Esophagus (tissue), 2 donors: ENCODE measurements around the gene TMEM135. TPM values are rescaled to one million over a fixed set of nuclear protein-coding genes. Genes with fewer than 3 reads are reported as not detected.
"Not testable (repeated sequence)": the region's sequence is repeated elsewhere in the genome, so short reads cannot be mapped to it uniquely, and the experiment has no call there.

ENCODE experiments used
- H3K27ac ChIP-seq, 2 donors: one replicate each; pipeline ENCODE4 v1.5.1; 2013; ENCODE audit warnings: low read depth in 2 of 2, mild to moderate bottlenecking in 2 of 2, inconsistent platforms in 1 of 2, low read length in 1 of 2, moderate library complexity in 1 of 2
- H3K27me3 ChIP-seq, 2 donors: one replicate each; pipeline ENCODE4 v1.6.1; 2013; ENCODE audit warnings: low read length in 2 of 2, control low read depth in 1 of 2, mild to moderate bottlenecking in 1 of 2; ENCODE audit not compliant: insufficient read depth in 2 of 2, control insufficient read depth in 1 of 2
- H3K36me3 ChIP-seq, 2 donors: one replicate each; pipeline ENCODE4 v1.6.1; 2013; ENCODE audit warnings: low read length in 1 of 2; ENCODE audit not compliant: control insufficient read depth in 2 of 2, insufficient read depth in 2 of 2
- H3K4me1 ChIP-seq, 2 donors: one replicate each; pipeline ENCODE4 v1.6.1; 2013; ENCODE audit warnings: low read length in 1 of 2; ENCODE audit not compliant: control insufficient read depth in 2 of 2, insufficient read depth in 2 of 2
- H3K4me3 ChIP-seq, 2 donors: one replicate each; pipeline ENCODE4 v1.5.1; 2013; ENCODE audit warnings: low read length in 2 of 2, mild to moderate bottlenecking in 2 of 2, low read depth in 1 of 2, moderate library complexity in 1 of 2
- H3K9me3 ChIP-seq, 2 donors: one replicate each; pipeline ENCODE4 v1.6.1; 2013; ENCODE audit warnings: mild to moderate bottlenecking in 2 of 2, low read depth in 1 of 2, low read length in 1 of 2, moderate library complexity in 1 of 2; ENCODE audit not compliant: control insufficient read depth in 2 of 2, insufficient read depth in 1 of 2
- WGBS, 2 donors: extraction: QIAGEN DNeasy Blood & Tissue Kit; methylation state at CpG; one replicate each; pipeline ENCODE4 v1.1.7; 2013; 5-methylcytosine and 5-hydroxymethylcytosine counted together
- polyA plus RNA-seq, 2 donors: library from polyadenylated mRNA; stranded (reverse); fragments of 200-250 nt; gene quantifications; one replicate each; pipeline ENCODE4 v1.2.3, GENCODE V29; 2013
- donor health status: healthy with polysubstance abuse.
- donor health status: Bipolar disorder and iron deficiency.

The TMEM135 gene
- polyA plus RNA-seq, 2 donors = 2.2 to 2.6 TPM

DNA sequence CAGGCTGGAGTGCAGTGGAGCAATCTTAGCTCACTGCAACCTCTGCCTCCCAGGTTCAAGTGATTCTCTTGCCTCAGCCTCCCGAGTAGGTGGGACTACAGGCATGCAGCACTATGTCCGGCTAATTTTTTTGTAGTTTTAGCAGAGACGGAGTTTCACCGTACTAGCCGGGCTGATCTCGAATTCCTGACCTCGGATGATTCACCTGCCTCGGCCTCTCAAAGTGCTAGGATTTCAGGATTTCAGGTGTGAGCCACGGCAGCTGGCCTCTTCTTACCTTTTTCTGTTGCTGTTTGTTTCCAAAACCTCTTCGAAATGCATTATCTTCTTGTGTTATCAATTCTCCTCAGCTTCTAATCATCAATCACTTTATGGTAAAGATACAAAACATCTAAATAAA is 22.1 kb upstream of the TMEM135 start:
- WGBS, 2 donors = 93 to 95% methylated on average over 10 of the region's 10 CpGs
- no peak overlapping the region for H3K4me3 ChIP-seq
- no peaks in the 10 kb centered on the region for H3K36me3 ChIP-seq
- no peak overlapping the region for H3K27ac ChIP-seq
- H3K4me1 ChIP-seq = peaks cover 0 to 2% of the 10 kb centered on the region in 2 donors
- no peaks in the 10 kb centered on the region for H3K27me3 ChIP-seq
- no peaks in the 10 kb centered on the region for H3K9me3 ChIP-seq

DNA sequence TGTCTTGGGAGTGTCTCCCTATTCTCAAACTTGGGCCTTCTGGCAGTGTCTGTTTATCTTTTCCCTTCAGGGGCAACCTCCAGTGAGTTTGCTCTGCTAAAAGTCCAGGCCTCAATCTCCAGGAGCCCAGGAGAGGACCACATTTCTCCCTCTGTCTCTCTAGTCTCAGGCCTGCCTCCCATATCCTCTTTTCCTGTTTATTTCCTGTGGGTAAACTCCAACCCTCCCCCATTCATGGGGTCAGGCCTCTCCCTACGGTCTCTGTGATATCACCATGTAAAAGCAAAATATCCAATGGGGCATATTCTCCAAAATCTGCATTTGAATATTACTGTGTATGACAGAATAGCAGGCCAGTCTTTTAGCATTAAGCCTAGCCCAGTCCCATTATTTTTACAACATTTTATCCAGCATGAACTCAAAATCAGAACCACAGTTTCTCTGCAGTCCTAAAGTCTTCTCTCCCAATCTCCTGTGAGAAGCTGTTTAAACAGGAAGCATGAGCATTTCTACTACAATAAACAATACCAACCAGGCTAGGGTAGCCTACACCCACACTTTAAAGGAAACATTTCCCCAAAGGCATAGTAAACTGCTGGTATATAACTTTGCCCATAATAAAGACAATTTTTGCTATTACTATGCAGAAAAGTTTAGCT is 18.0 kb upstream of the TMEM135 start:
- no peaks in the 10 kb centered on the region for H3K4me1 ChIP-seq
- H3K27me3 ChIP-seq = no peaks in the 10 kb centered on the region
- 62 to 65% methylated on average over 1 of the region's 1 CpG for WGBS, 2 donors
- no peak overlapping the region for H3K27ac ChIP-seq
- no peaks in the 10 kb centered on the region for H3K36me3 ChIP-seq
- H3K9me3 ChIP-seq = no peaks in the 10 kb centered on the region
- no peak overlapping the region for H3K4me3 ChIP-seq

DNA sequence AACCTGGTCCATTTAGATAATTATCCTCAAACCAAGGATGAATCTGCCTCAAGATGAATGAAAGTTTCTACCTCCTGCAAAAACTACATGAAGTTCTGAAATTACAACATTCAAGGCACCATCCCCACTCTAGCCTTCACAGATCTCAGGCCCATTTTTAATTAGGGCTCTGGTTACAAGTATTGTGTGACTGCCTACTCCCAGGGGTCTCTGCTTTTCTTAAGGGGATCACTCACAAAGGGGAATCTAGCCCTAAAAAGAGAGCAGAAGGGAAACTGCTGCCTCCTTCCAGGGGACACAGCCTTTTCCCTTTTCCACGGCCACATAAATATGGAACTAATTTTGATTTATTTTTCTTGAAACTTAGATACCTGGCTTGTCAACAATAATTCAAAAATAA is 17.4 kb upstream of the TMEM135 start:
- no peak overlapping the region for H3K4me3 ChIP-seq
- H3K36me3 ChIP-seq = no peaks in the 10 kb centered on the region
- no peaks in the 10 kb centered on the region for H3K4me1 ChIP-seq
- no peak overlapping the region for H3K27ac ChIP-seq
- H3K9me3 ChIP-seq = no peaks in the 10 kb centered on the region
- no peaks in the 10 kb centered on the region for H3K27me3 ChIP-seq
- WGBS, 2 donors = 81 to 82% methylated on average over 1 of the region's 1 CpG

DNA sequence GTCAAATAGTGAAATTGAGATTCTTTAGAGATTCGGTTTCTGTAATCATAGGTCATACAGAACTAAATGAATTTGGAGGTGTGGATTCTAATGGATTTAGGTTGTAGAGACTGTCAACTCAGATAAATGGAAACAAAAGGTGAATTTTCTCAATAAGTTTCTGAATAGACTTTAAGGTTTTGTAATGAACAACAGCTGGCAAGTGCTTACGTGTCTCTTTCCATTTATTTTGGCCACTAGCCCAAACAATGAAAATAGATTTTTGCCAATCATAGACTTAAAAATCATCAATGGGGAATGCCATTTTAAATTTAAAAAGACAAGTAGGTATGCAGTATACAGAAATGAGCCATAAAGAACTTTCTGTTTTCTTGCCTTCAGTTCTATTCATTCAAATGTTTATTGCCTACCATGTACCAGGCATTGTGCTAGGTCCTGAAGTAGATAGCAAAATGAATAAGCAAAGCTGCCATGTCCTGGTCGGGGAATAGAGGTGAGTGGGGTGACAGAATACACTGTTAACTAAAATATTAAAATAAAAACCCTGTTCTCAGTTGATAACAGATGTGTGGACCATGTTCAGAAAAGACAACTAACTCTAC is 16.9 kb upstream of the TMEM135 start:
- no peaks in the 10 kb centered on the region for H3K4me1 ChIP-seq
- H3K27ac ChIP-seq = no peak overlapping the region
- no peaks in the 10 kb centered on the region for H3K9me3 ChIP-seq
- no peaks in the 10 kb centered on the region for H3K36me3 ChIP-seq
- no peaks in the 10 kb centered on the region for H3K27me3 ChIP-seq
- WGBS, 2 donors = 53 to 69% methylated on average over 3 of the region's 3 CpGs
- H3K4me3 ChIP-seq = no peak overlapping the region

DNA sequence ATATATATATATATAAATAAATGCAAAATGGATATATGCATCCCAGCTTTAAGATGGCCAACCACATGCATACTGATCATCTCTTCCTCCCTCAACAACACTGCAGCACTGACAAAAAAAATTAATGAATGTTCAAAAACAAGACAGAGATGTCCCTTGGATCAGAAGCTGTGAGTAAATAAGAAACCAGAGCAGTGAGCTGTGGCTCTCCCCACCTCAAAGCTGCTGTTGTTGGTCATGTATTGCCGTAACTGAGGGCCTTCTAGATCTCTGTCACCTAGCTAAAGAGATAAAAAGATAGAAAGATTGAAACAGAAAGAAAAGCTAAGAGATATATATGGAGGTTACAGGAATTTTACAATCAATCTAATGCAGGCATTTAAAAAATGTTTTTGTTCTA is 15.5 kb upstream of the TMEM135 start:
- H3K36me3 ChIP-seq = no peaks in the 10 kb centered on the region
- H3K27ac ChIP-seq = no peak overlapping the region
- 78 to 92% methylated on average over 1 of the region's 1 CpG for WGBS, 2 donors
- no peaks in the 10 kb centered on the region for H3K27me3 ChIP-seq
- H3K4me3 ChIP-seq = no peak overlapping the region
- H3K4me1 ChIP-seq = no peaks in the 10 kb centered on the region
- no peaks in the 10 kb centered on the region for H3K9me3 ChIP-seq

DNA sequence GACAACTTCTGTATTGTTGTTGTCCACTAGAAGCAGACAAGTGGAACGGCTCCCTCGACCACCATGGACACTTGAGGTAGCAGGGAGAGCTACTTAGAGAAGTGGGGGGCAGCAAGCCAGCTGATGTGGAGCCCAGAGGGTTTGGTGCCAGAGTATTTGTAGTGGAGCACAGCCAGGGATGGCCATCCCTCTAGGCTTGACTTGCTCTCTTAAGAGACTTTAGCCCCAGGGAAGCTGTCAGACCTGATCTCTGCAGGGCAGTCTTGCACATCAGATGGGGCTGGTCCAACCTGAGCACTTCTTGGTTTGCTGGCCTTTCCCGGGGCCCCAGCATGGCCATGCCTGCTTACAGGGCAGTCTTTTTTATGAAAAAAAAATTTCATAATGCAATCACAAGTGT is 15.0 kb upstream of the TMEM135 start:
- Histone ChIP-seq H3K4me1 (no peaks in the 10 kb centered on the region), H3K27ac (no peak overlapping the region), H3K9me3 (no peaks in the 10 kb centered on the region), H3K27me3 (no peaks in the 10 kb centered on the region), H3K4me3 (no peak overlapping the region), H3K36me3 (no peaks in the 10 kb centered on the region)
- 83 to 91% methylated on average over 3 of the region's 3 CpGs for WGBS, 2 donors

DNA sequence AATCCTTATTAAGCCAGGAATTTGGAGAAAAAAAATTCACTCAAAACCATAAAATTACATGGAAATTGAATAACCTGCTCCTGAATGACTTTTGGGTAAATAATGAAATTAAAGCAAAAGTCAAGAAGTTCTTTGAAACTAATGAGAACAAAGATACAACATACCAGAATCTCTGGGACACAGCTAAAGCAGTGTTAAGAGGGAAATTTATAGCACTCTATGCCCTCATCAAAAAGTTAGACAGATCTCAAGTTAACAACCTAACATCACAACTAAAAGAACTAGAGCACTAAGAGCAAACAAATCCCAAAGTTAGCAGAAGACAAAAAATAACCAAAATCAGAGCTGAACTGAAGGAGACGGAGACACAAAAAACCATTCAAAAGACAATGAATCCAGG is 11.3 kb upstream of the TMEM135 start:
- not testable (repeated sequence) for H3K27ac ChIP-seq, H3K9me3 ChIP-seq, H3K4me1 ChIP-seq, H3K27me3 ChIP-seq, H3K4me3 ChIP-seq, H3K36me3 ChIP-seq
- 95 to 97% methylated on average over 1 of the region's 1 CpG for WGBS, 2 donors

DNA sequence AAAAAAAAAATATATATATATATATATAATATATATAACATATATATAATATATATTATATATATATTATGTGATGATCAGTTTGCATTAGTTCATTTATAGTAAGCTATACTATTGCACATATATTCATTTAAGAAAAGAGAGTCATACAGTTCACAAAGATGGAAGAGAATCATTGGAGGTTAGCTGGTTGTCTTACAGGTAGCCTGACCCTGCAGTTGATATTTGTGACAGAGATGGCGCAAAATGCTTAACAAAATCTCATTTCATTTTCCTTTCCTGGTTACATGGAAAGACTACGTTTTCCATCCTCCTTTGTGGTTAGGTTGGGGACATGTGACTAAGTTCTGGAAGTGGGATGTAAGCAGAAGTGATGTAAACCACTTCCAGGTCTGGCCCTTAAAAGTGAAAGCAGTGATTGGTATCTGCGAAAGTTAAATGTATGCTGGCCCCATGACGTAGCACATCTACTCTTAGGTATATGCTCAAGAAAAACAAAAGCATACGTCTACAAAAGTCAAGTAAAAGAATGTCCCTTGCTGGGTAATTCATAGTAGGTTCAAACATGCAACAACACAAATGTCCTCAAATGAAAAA is 7.2 kb upstream of the TMEM135 start:
- Histone ChIP-seq H3K36me3 (no peaks in the 10 kb centered on the region), H3K27ac (no peak overlapping the region), H3K4me3 (no peak overlapping the region), H3K27me3 (no peaks in the 10 kb centered on the region), H3K9me3 (no peaks in the 10 kb centered on the region), H3K4me1 (no peaks in the 10 kb centered on the region)
- WGBS, 2 donors = 75 to 76% methylated on average over 5 of the region's 5 CpGs

DNA sequence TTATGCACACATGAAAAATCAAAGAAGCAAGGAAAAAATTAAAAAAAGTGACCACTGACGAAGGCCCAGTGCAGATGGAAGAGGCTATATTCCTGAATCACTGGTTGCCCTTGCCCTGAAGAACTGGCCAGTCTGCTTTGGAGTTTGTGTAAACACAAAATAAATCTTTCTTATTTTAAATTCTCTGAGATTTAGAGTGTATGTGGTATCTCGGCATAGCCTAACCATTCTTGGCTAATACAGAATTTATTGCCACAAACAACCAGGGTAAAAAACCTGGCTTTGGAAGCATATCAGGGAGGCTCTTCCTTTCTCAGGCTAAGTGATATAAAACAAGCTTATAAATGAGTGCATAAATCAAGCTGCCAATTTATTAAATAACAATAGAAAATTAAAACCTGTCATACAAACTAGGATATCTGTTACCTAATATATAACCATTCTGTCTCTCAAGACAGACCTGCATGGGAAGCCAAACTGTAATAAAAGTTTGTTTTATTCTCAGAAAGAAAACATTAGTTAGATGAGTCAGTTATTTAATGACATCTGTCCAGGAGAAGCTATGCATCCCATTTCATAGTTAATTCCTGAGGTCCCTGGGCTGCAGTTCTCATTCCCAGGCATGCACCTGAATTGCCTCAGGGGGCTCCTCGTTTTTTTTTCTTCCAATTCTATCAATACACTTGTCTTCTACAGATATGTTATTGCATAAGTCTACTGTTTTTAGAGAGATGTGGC is 6.1 kb upstream of the TMEM135 start:
- Histone ChIP-seq H3K4me1 (no peaks in the 10 kb centered on the region), H3K36me3 (no peaks in the 10 kb centered on the region), H3K27me3 (no peaks in the 10 kb centered on the region), H3K27ac (no peak overlapping the region), H3K4me3 (no peak overlapping the region), H3K9me3 (no peaks in the 10 kb centered on the region)
- 55 to 61% methylated on average over 3 of the region's 3 CpGs for WGBS, 2 donors
